Pons (tissue), 1 donor: ENCODE measurements around the gene MIA3.
A peak's percentile ranks its signal among the peaks of the same experiment; 100 is the strongest.
"Not testable (repeated sequence)": the region's sequence is repeated elsewhere in the genome, so short reads cannot be mapped to it uniquely, and the experiment has no call there.

Experiments used
- DNase-seq: peaks from one replicate; pipeline ENCODE4 v3.0.0-alpha.2; 2016; ENCODE audit warnings: low spot score

Gene MIA3

GRCh38 chr1:222663431-222663934 is 45.6 kb downstream of the MIA3 start:
- DNase-seq = no peak

GRCh38 chr1:222665964-222666363 is 48.1 kb downstream of the MIA3 start:
- DNase-seq = no peak

DNA sequence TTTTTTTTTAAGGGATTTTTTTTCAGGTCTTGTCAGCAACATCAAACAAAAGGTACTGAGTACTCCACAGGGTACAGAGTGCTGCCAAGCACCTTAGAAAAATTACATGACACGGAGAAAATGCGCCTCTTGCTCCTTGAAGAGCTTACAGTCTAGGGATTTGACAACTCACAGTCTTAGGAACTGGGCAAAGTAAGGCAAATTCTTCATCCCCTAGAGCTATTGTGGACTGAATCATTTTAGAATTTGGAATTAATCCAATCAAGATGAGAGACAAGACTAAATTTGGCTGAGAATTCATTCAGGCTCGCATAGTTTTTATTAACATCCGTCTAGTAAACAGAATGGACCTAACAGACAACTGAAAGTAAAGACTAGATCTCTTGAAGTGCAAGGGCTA is 50.3 kb downstream of the MIA3 start:
- DNase-seq = not testable (repeated sequence)

DNA sequence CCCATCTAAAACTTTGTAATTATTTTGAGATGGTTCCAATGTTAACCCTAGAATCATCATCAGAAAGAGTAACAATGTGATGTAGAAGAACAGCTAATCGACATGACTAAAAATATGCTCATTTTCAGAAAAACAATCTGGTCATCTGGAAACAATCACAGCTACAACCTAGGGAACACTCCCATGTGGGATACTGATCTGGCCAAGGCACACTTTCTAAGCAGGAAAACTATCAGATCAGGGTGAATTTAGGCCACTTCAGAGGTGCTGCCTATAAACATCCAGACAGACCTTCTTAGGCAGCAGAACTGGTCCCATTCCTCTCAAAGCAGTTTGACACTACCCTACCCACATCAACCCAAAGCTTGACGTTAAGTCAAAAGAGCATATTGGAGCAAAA is 51.2 kb downstream of the MIA3 start:
- not testable (repeated sequence) for DNase-seq

DNA sequence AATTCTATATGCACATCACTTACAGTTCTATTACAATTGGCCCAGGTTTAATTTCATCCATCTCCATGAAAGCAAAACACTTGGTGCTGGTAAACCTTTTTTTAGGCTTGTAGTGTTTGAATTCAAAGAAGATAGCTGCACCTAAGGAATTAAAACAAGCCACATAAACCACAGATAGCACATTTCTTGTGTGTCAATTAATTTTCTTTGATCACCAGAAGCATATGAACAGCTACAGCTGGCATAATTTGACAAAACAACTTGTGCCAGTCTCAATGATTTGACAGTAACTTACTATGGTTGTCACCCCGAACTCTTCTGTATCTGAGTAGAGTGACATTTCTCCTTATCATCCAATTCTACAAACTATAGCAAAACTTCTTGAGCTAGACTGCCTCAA is 52.2 kb downstream of the MIA3 start:
- no peak for DNase-seq

- no peak for DNase-seq
Observed at GRCh38 chr1:222680080-222680479, 62.2 kb downstream of the MIA3 start.

- DNase-seq = no peak
Observed at GRCh38 chr1:222691016-222691415, 73.1 kb downstream of the MIA3 start.

- DNase-seq = no peak
Observed at GRCh38 chr1:222694927-222695326, 77.0 kb downstream of the MIA3 start.

DNA sequence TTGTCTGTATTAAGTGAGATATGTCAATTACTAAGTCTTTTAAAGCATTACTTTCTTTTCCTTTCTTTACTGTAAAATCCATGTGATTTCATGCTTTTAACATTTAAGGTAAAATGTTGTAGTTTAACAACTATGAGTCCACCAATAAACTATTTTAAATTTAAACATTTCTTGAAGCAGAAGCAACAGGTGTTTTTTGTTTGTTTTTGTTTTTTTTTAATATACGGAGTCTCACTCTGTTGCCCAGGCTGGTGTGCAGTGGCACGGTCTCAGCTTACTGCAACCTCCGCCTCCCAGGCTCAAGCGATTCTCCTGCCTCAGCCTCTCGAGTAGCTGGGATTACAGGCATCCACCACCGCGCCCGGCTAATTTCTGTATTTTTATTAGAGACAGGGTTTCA is 78.8 kb downstream of the MIA3 start:
- no peak for DNase-seq

DNA sequence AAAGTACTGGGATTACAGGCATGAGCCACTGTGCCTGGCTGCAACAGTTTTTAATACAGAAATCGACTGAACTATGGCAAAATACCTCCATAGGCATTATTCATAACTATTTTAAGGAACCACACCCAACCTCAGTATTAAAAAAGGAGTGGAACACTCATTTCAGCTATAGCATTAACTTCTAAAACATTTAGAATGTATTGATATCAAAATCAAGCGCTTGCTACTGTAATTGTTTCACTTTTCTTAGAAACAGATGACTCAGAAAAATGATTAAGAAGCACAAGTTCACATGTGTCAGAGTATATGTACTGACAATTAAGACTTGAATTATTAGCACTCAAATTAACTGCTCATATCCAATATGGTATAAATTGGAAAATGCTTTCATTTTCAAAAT is 79.3 kb downstream of the MIA3 start:
- DNase-seq = no peak

- no peak for DNase-seq
Observed at GRCh38 chr1:222697826-222698225, 79.9 kb downstream of the MIA3 start.

DNA sequence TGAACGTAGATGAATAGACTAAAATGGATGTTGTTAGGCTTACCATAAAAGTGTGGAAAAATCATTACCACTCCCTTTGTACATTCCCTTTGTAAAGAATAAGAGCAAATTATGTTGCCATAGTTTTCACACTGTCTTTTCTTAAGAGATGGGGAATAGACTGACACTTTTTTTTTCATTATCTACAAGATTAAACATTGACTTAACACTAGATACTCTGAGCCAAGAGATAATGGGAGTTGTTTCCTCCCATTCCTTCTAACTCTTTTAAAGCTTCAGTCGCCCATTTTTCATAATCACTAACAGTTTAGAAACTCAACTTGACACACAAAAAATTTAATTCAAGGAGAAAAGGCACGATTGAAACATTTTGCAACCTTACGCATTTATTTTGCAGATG is 84.3 kb downstream of the MIA3 start:
- DNase-seq = no peak

- DNase-seq = no peak
Observed at GRCh38 chr1:222704260-222704659, 86.4 kb downstream of the MIA3 start.

GRCh38 chr1:222706815-222707214 is 88.9 kb downstream of the MIA3 start:
- no peak for DNase-seq

DNA sequence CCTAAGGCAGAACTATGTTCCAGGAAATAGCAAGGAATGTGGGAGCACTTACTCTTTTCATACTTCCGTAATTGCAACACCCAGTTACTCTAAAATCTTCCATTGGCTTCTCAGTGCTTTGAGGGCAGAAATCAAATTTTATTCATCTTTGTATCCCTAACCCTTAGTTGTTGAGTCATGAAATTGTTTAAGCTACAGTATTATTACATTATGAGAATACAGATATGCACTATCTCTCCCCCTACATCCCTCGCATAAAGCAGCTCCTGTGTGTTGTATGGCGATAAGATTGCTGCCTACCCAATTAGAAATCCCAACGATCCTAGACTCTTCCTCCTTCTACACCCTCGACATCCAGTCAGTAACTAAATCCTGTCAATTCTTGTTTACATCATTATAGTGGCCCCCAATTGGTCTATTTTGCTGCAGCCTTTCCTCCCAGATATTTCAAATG is 91.8 kb downstream of the MIA3 start:
- DNase-seq = no peak

GRCh38 chr1:222711319-222712252 is 93.7 kb downstream of the MIA3 start:
- peak; percentile 38 for DNase-seq

- DNase-seq = peak; percentile 92
Observed at GRCh38 chr1:222712253-222713090, 94.6 kb downstream of the MIA3 start, which contains the start of the genes AIDA and BROX. Gene AIDA, minus strand, starts transcription at chr1:222712491. Its CDS starts 174 bp downstream, at chr1:222712317. Gene BROX, plus strand, starts transcription at chr1:222712564. Its CDS starts 3,136 bp downstream, at chr1:222715700.

DNA sequence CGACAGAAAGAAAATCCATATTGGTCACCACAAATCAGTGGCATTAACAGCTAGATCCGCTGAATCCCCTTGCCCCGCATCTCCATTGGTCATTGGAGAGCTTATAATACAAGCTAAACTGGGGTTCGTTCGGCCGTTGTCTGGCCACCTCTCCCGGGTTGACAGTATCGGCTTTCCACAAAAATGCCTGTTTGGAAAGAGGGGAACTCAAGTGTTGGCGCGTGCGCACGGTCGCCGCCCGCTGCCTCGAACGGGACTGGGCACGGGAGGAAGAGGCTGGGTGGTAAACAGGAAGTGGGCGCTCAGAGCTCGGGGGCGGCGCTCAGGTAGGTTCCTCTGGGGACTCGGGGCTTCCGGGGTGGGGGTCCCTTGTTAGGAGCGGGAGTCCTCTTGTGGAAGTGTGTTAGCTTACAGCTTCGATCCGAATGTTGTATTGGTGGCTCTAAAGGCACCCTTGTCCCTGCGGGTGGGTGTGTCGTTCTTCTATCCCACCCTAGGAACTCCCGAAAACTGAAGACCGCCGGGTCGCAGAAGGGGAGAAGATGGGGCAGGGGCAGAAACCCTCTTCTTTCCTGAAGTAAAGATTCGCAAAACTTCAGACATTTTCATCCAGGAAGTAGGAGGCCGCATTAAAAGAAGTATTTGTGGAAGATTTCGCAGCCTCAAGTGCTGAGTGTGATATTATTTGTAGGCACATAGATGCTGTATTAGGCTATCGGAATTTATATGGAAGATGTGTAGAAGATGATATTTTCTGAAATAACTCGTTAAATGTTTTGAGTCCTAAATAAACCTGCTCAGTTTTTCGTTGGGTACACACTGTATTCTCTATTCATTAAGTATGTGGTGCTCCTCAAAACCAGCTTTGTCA is 95.4 kb downstream of the MIA3 start:
- DNase-seq = peak; percentile 97

- DNase-seq = no peak
Observed at GRCh38 chr1:222716393-222716792, 98.5 kb downstream of the MIA3 start.
